Mammary epithelial cell (primary cell): ENCODE measurements around the gene C1orf185.

Experiments
- EZH2 ChIP-seq: IDR thresholded peaks from 2 replicates; pipeline ENCODE4 v1.6.1; 2012; ENCODE audit warnings: low read length, inconsistent platforms, borderline replicate concordance
- TF ChIP-seq, protein P1 (sequence below), 2 donors: IDR thresholded peaks in 1 of 2; conservative IDR thresholded peaks in 1 of 2; 2 replicates each; pipeline ENCODE4 v1.5.1; 2011 to 2012; ENCODE audit warnings: inconsistent platforms in 2 of 2, low read length in 2 of 2, mild to moderate bottlenecking in 2 of 2, control low read depth in 1 of 2, low read depth in 1 of 2; ENCODE audit not compliant: insufficient read depth in 1 of 2; ENCODE audit errors: extremely low read depth in 1 of 2

DNA sequence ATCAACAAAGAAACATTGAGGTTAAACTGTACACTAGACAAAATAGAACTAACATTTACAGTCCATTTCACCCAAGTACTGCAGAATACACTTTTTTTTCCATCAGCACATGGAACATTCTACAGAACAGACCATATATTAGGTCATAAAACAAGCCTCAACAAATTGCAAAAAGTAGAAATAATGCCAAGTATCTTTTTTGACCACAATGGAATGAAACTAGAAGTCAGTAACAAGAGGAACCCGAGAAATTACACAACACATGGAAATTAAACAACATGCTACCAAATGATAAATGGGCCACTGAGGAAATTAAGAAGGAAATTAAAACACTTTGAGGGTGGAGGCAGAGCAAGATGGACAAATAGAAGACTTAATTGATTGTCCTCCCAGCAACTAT is 8.4 kb upstream of the C1orf185 start:
- TF ChIP-seq, protein P1, sequence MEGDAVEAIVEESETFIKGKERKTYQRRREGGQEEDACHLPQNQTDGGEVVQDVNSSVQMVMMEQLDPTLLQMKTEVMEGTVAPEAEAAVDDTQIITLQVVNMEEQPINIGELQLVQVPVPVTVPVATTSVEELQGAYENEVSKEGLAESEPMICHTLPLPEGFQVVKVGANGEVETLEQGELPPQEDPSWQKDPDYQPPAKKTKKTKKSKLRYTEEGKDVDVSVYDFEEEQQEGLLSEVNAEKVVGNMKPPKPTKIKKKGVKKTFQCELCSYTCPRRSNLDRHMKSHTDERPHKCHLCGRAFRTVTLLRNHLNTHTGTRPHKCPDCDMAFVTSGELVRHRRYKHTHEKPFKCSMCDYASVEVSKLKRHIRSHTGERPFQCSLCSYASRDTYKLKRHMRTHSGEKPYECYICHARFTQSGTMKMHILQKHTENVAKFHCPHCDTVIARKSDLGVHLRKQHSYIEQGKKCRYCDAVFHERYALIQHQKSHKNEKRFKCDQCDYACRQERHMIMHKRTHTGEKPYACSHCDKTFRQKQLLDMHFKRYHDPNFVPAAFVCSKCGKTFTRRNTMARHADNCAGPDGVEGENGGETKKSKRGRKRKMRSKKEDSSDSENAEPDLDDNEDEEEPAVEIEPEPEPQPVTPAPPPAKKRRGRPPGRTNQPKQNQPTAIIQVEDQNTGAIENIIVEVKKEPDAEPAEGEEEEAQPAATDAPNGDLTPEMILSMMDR (conservative IDR thresholded peaks at IDR 0.05 in 1 of 2, IDR thresholded peaks at IDR 0.05 in 1 of 2; ENCODE audit: extremely low read depth in 1 of 2, insufficient read depth in 1 of 2, low read depth in 1 of 2, low read length in 2 of 2) = no peak
- TF ChIP-seq EZH2 = no peak
